WI38 (cell line): ENCODE measurements around the gene CEP250.
"Not testable (repeated sequence)": the region's sequence is repeated elsewhere in the genome, so short reads cannot be mapped to it uniquely, and the experiment has no call there.

ENCODE experiments used
- H3K4me3 ChIP-seq: 2 replicates; pipeline ENCODE4 v1.5.1; 2011; ENCODE audit warnings: low read depth, mild to moderate bottlenecking, control low read depth, low read length
- CTCF ChIP-seq: IDR thresholded peaks from 2 replicates; pipeline ENCODE4 v1.5.1; 2012; ENCODE audit warnings: low read depth, mild to moderate bottlenecking, control low read depth, low read length

The CEP250 gene

GRCh38 chr20:35444226-35444625 lies 11.2 kb upstream of the CEP250 start:
- no peak overlapping the region for H3K4me3 ChIP-seq
- TF ChIP-seq CTCF = no peak

- H3K4me3 ChIP-seq = no peak overlapping the region
- TF ChIP-seq CTCF = no peak
Measured at GRCh38 chr20:35446356-35447078, 8.9 kb upstream of the CEP250 start.

- 0 out of 2 replicates have a peak overlapping the region, but pooled peaks have one; percentile 24 for H3K4me3 ChIP-seq
- TF ChIP-seq CTCF = peak; percentile 98
Measured at GRCh38 chr20:35447082-35447789, 8.2 kb upstream of the CEP250 start.

- no peak for TF ChIP-seq CTCF
- H3K4me3 ChIP-seq = no peak overlapping the region
Measured at GRCh38 chr20:35448788-35449373, 6.5 kb upstream of the CEP250 start.

GRCh38 chr20:35449855-35450254 lies 5.5 kb upstream of the CEP250 start:
- not testable (repeated sequence) for H3K4me3 ChIP-seq

GRCh38 chr20:35451295-35451694 lies 4.1 kb upstream of the CEP250 start:
- TF ChIP-seq CTCF = no peak
- H3K4me3 ChIP-seq = no peak overlapping the region

GRCh38 chr20:35453647-35454046 lies 1.8 kb upstream of the CEP250 start:
- no peak for TF ChIP-seq CTCF
- H3K4me3 ChIP-seq = no peak overlapping the region

GRCh38 chr20:35456700-35457099 lies 1.3 kb downstream of the CEP250 start:
- not testable (repeated sequence) for H3K4me3 ChIP-seq

- H3K4me3 ChIP-seq = not testable (repeated sequence)
Measured at GRCh38 chr20:35457539-35457938, 2.1 kb downstream of the CEP250 start.
